ENCODE measurements around the gene RPS6KC1.

DNA sequence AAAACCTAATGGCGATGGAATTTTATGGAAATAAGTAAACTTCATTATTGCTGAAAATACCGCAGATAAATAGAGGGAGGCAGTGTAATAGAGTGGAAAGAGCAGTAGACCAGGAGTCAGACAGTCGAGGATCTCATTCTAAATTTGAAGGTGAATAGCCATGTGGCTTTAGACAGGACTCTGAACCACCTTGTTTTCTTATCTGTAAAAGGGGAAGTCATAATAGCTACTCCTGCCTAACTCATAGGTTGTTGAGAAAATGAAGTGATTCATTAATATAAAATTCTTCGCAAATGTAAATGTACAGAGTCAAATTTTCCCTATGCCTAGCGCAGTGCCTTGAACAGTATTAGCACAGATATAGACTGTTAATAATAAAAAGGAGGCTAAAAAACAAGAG is 14.8 kb downstream of the RPS6KC1 start:
- TF ChIP-seq SRSF7 (optimal IDR thresholded peaks at IDR 0.05; ENCODE audit: low read depth, low read length) (no peak), DIDO1 (tag; IDR thresholded peaks at IDR 0.05; ENCODE audit: low read depth) (no peak), ZSCAN29 (IDR thresholded peaks at IDR 0.05) (no peak)

Data from K562 (cell line).